SJSA1 (cell line): Measurements from ENCODE around the gene ZC3HAV1. TPM values are rescaled to one million over a fixed set of nuclear protein-coding genes. Genes with fewer than 3 reads are reported as not detected.
"Not testable (repeated sequence)": the region's sequence is repeated elsewhere in the genome, so short reads cannot be mapped to it uniquely, and the experiment has no call there.

Source experiments
- DNase-seq, 2 experiments: peaks; one replicate each; pipeline ENCODE4 v3.0.0-alpha.2; 2015 to 2020; ENCODE audit warnings: low spot score in 2 of 2, low read depth in 1 of 2
- H3K27ac ChIP-seq: fragments of 250-450 bp; sonication (Bioruptor Pico); 2 replicates; pipeline ENCODE4 v1.5.1; 2020; ENCODE audit warnings: mild to moderate bottlenecking, moderate library complexity
- H3K27me3 ChIP-seq: fragments of 250-450 bp; sonication (Bioruptor Pico); replicated peaks from 2 replicates; pipeline ENCODE4 v1.5.1; 2020; ENCODE audit warnings: mild to moderate bottlenecking, moderate library complexity
- H3K36me3 ChIP-seq: fragments of 250-450 bp; sonication (Bioruptor Pico); 2 replicates; pipeline ENCODE4 v1.5.1; 2020; ENCODE audit warnings: mild to moderate bottlenecking
- H3K4me1 ChIP-seq: fragments of 250-450 bp; sonication (Bioruptor Pico); replicated peaks from 2 replicates; pipeline ENCODE4 v1.6.1; 2021; ENCODE audit warnings: mild to moderate bottlenecking
- H3K4me3 ChIP-seq: fragments of 250-450 bp; sonication (Bioruptor Pico); 2 replicates; pipeline ENCODE4 v1.5.1; 2020; ENCODE audit warnings: mild to moderate bottlenecking
- H3K9me3 ChIP-seq: fragments of 250-450 bp; sonication (Bioruptor Pico); replicated peaks from 2 replicates; pipeline ENCODE4 v1.5.1; 2020; ENCODE audit warnings: mild to moderate bottlenecking
- total RNA-seq: library from RNA; depleted of rRNA; stranded (reverse); fragments of >200 nt; shearing (Covaris generic); gene quantifications from 2 replicates; pipeline ENCODE4 v1.2.3, GENCODE V29; 2014; rRNA removed

ZC3HAV1 gene
- total RNA-seq, result 24.2 and 27.4 TPM in 2 replicates

- Histone ChIP-seq H3K27me3 (no peaks in the 10 kb centered on the region), H3K36me3 (peaks cover 6% of the 10 kb centered on the region), H3K4me1 (peaks cover 11% of the 10 kb centered on the region), H3K4me3 (peak within 1 kb of the TSS; percentile 94), H3K27ac (peak within 1 kb of the TSS; percentile 82), H3K9me3 (no peaks in the 10 kb centered on the region)
- DNase-seq, result peak; percentile 82 to 88
These were observed at the start of gene ZC3HAV1 for GRCh38 chr7:139109188-139109982. TSS of gene ZC3HAV1 (minus strand) at chr7:139109720. CDS start at chr7:139109331, 389 bp downstream.

- Histone ChIP-seq H3K9me3 (no peaks in the 10 kb centered on the region), H3K4me3 (no peak overlapping the region), H3K27ac (no peak overlapping the region), H3K27me3 (no peaks in the 10 kb centered on the region), H3K36me3 (no peaks in the 10 kb centered on the region), H3K4me1 (no peaks in the 10 kb centered on the region)
- DNase-seq, result peak in 1 of 2 experiments; percentile 5
These were observed 44.3 kb upstream of the ZC3HAV1 start for GRCh38 chr7:139153832-139154231.

GRCh38 chr7:139152149-139152548 lies 42.6 kb upstream of the ZC3HAV1 start:
- Histone ChIP-seq H3K9me3 (no peaks in the 10 kb centered on the region), H3K4me1 (no peaks in the 10 kb centered on the region), H3K36me3 (peaks cover 3% of the 10 kb centered on the region; the same call in 1 of the 2 replicates), H3K27ac (no peak overlapping the region), H3K4me3 (no peak overlapping the region), H3K27me3 (no peaks in the 10 kb centered on the region)
- no peak for DNase-seq

- Histone ChIP-seq H3K27me3 (no peaks in the 10 kb centered on the region), H3K9me3 (no peaks in the 10 kb centered on the region), H3K4me3 (no peak overlapping the region), H3K27ac (no peak overlapping the region), H3K4me1 (peaks cover 5% of the 10 kb centered on the region; the same call in 1 of the 2 replicates), H3K36me3 (no peaks in the 10 kb centered on the region)
- no peak for DNase-seq
These were observed 29.6 kb upstream of the ZC3HAV1 start for GRCh38 chr7:139139150-139139549.

- no peaks in the 10 kb centered on the region for H3K36me3 ChIP-seq
These were observed 24.0 kb upstream of the ZC3HAV1 start for GRCh38 chr7:139133335-139134139.

GRCh38 chr7:139132887-139133286 lies 23.4 kb upstream of the ZC3HAV1 start:
- H3K4me3 ChIP-seq, result peak overlapping the region; percentile 45
- peaks cover 10% of the 10 kb centered on the region for H3K4me1 ChIP-seq
- H3K27me3 ChIP-seq, result 0 out of 2 replicates have a peak, but pooled peaks cover 4% of the 10 kb centered on the region
- no peaks in the 10 kb centered on the region for H3K9me3 ChIP-seq
- no peak for DNase-seq
- H3K36me3 ChIP-seq, result no peaks in the 10 kb centered on the region
- H3K27ac ChIP-seq, result no peak overlapping the region; the same call in 1 of the 2 replicates

More at GRCh38 chr7:139133335-139134139, 24.0 kb upstream of the ZC3HAV1 start:
- no peaks in the 10 kb centered on the region for H3K27me3 ChIP-seq
- H3K27ac ChIP-seq, result peak overlapping the region; percentile 31
- peak overlapping the region; percentile 45 for H3K4me3 ChIP-seq
- peak; percentile 82 to 86 for DNase-seq
- H3K9me3 ChIP-seq, result no peaks in the 10 kb centered on the region
- peaks cover 10% of the 10 kb centered on the region for H3K4me1 ChIP-seq

GRCh38 chr7:139131601-139132041 lies 22.1 kb upstream of the ZC3HAV1 start:
- no peak overlapping the region for H3K4me3 ChIP-seq
- peaks cover 10% of the 10 kb centered on the region for H3K4me1 ChIP-seq
- no peak overlapping the region for H3K27ac ChIP-seq
- DNase-seq, result no peak
- no peaks in the 10 kb centered on the region for H3K9me3 ChIP-seq
- H3K27me3 ChIP-seq, result 0 out of 2 replicates have a peak, but pooled peaks cover 4% of the 10 kb centered on the region
- no peaks in the 10 kb centered on the region for H3K36me3 ChIP-seq

GRCh38 chr7:139129814-139130213 lies 20.3 kb upstream of the ZC3HAV1 start:
- not testable (repeated sequence) for DNase-seq, H3K36me3 ChIP-seq, H3K27me3 ChIP-seq, H3K4me1 ChIP-seq, H3K9me3 ChIP-seq, H3K27ac ChIP-seq, H3K4me3 ChIP-seq

- H3K27me3 ChIP-seq, result peaks cover 8% of the 10 kb centered on the region
- H3K9me3 ChIP-seq, result no peaks in the 10 kb centered on the region
- no peaks in the 10 kb centered on the region for H3K4me1 ChIP-seq
- H3K36me3 ChIP-seq, result no peaks in the 10 kb centered on the region
- H3K27ac ChIP-seq, result no peak overlapping the region
- no peak overlapping the region for H3K4me3 ChIP-seq
- no peak for DNase-seq
These were observed 18.1 kb upstream of the ZC3HAV1 start for GRCh38 chr7:139127648-139128047.

GRCh38 chr7:139125657-139126056 lies 16.1 kb upstream of the ZC3HAV1 start:
- no peaks in the 10 kb centered on the region for H3K4me1 ChIP-seq
- H3K36me3 ChIP-seq, result no peaks in the 10 kb centered on the region
- H3K4me3 ChIP-seq, result no peak overlapping the region
- H3K27me3 ChIP-seq, result peaks cover 12% of the 10 kb centered on the region
- H3K27ac ChIP-seq, result no peak overlapping the region
- no peaks in the 10 kb centered on the region for H3K9me3 ChIP-seq
- no peak for DNase-seq

GRCh38 chr7:139124995-139125394 lies 15.5 kb upstream of the ZC3HAV1 start:
- DNase-seq, H3K4me1 ChIP-seq, H3K36me3 ChIP-seq, H3K9me3 ChIP-seq, H3K27ac ChIP-seq, H3K4me3 ChIP-seq: not testable (repeated sequence)
- H3K27me3 ChIP-seq, result peaks cover 12% of the 10 kb centered on the region

- Histone ChIP-seq H3K9me3 (no peaks in the 10 kb centered on the region), H3K27ac (no peak overlapping the region), H3K4me3 (no peak overlapping the region), H3K4me1 (no peaks in the 10 kb centered on the region), H3K36me3 (no peaks in the 10 kb centered on the region), H3K27me3 (peaks cover 12% of the 10 kb centered on the region)
- no peak for DNase-seq
These were observed 14.8 kb upstream of the ZC3HAV1 start for GRCh38 chr7:139124084-139124914.

- no peak overlapping the region for H3K27ac ChIP-seq
- peaks cover 5% of the 10 kb centered on the region for H3K4me1 ChIP-seq
- H3K9me3 ChIP-seq, result no peaks in the 10 kb centered on the region
- no peaks in the 10 kb centered on the region for H3K36me3 ChIP-seq
- H3K4me3 ChIP-seq, result no peak overlapping the region
- DNase-seq, result no peak
- peaks cover 8% of the 10 kb centered on the region for H3K27me3 ChIP-seq
These were observed 9.9 kb upstream of the ZC3HAV1 start for GRCh38 chr7:139119486-139119849.
